Epithelial cell of esophagus (primary cell): ENCODE results near the gene ADAMTS2.

Experiments used
- DNase-seq: peaks from one replicate; pipeline ENCODE4 v3.0.0; 2010; ENCODE audit warnings: low read depth
- H3K4me3 ChIP-seq: 2 replicates; pipeline ENCODE4 v1.5.1; 2011; ENCODE audit warnings: mild to moderate bottlenecking, low read length, control low read depth
- CTCF ChIP-seq: IDR thresholded peaks from 2 replicates; pipeline ENCODE4 v1.5.1; 2011; ENCODE audit warnings: low read depth, mild to moderate bottlenecking, low read length, control low read depth, inconsistent platforms; ENCODE audit not compliant: insufficient read depth; ENCODE audit errors: missing control alignments

Gene ADAMTS2

GRCh38 chr5:179151286-179152118, 193.8 kb downstream of the ADAMTS2 start:
- no peak for DNase-seq
- no peak overlapping the region for H3K4me3 ChIP-seq
- TF ChIP-seq CTCF = no peak

GRCh38 chr5:179150011-179150410, 195.2 kb downstream of the ADAMTS2 start:
- H3K4me3 ChIP-seq = no peak overlapping the region
- no peak for TF ChIP-seq CTCF

GRCh38 chr5:179149278-179149677, 196.0 kb downstream of the ADAMTS2 start:
- H3K4me3 ChIP-seq = no peak overlapping the region
- TF ChIP-seq CTCF = no peak
- no peak for DNase-seq

More at GRCh38 chr5:179150011-179150410, 195.2 kb downstream of the ADAMTS2 start:
- DNase-seq = no peak

GRCh38 chr5:179148703-179149170, 196.5 kb downstream of the ADAMTS2 start:
- TF ChIP-seq CTCF = no peak

GRCh38 chr5:179147991-179148702, 197.1 kb downstream of the ADAMTS2 start:
- no peak overlapping the region for H3K4me3 ChIP-seq
- DNase-seq = no peak
- no peak for TF ChIP-seq CTCF

More at GRCh38 chr5:179148703-179149170, 196.5 kb downstream of the ADAMTS2 start:
- H3K4me3 ChIP-seq = no peak overlapping the region
- DNase-seq = no peak

- DNase-seq = no peak
- TF ChIP-seq CTCF = no peak
- H3K4me3 ChIP-seq = no peak overlapping the region
Measured at GRCh38 chr5:179146277-179146676, 199.0 kb downstream of the ADAMTS2 start.
